ENCODE data around the gene AKT1S1.
A peak's percentile ranks its signal among the peaks of the same experiment; 100 is the strongest.

The AKT1S1 gene

DNA sequence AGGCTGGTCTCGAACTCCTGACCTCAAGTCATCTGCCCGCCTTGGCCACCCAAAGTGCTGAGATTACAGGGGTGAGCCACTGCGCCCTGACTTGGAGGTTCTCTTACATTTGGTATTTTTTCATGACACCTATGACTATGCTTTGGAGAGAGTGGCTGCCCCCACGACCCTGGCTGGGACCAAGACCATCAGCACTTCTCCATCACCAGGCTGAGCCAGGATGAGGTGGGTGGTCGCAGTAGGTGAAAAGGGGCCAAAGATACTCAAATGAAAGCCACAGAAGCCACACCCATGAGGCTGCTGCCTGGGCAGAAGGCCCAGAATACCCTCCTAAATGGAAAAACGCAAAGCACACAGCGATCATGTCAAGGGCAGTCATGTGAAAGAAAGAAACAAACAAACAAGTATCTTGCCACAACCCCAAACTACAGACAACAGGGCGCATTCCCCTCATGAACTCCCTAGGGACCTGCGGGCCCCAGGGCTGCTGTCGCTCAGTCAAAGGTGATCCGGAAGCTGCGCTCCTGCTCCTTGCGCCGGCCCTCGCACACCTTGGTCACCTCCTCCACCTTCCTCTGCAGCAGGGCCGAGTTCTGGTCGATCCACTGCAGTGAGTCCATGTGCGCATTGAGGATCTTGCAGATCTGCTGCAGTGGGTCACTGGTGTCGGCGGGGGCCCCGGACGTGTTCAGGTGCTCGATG, 30.7 kb upstream of the AKT1S1 start:
- DNase-seq (ENCODE audit: low read depth in 1 of 2, low spot score in 1 of 2) = no peak

GRCh38 chr19:49906879-49907564, 29.9 kb upstream of the AKT1S1 start:
- no peak for DNase-seq (ENCODE audit: low read depth in 1 of 2, low spot score in 1 of 2)

- DNase-seq (ENCODE audit: low read depth in 1 of 2, low spot score in 1 of 2) = no peak
These were observed 27.0 kb upstream of the AKT1S1 start for GRCh38 chr19:49904136-49904535.

- peak in 1 of 2 donors; percentile 40 for DNase-seq (ENCODE audit: low read depth in 1 of 2, low spot score in 1 of 2)
These were observed 19.9 kb upstream of the AKT1S1 start, which contains the start of gene IL4I1 for GRCh38 chr19:49896863-49897621. Gene IL4I1, minus strand, starts transcription at chr19:49896887. Its CDS starts 727 bp downstream, at chr19:49896160.

DNA sequence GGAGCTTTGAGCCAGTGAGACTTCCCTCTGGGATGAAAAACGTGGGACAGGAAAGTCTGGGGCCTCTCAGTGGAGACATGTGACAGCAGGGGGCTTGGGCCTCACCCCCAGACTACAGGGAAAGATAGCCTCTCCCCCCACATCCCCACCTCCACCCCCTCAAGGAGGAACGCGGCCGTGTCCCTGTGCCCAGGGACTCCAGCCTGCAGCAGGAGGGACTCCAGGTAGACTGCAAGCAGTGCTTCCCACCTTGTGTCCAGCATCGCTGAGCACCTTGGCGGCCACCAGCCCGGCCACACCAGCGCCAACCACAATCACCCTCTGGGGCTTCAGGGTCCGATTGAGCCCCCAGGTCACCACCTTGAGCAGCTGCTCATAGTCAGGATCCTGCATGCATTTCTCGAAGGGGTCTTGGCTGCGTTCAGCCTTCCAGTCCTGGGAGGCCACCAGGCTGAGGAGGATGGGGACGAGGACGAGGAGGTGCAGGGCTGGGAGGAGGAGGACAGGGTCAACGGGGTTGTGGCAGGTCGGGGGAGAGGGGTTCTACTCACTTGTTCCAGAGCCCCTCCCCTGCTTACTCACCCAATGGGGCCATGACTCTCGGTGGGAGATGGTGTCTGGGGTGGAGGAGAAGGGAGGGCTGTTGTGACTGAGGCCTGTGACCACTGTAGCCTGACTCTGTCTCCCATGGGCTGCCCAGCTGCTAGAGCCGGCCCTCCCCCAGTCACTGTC, 18.6 kb upstream of the AKT1S1 start:
- DNase-seq (ENCODE audit: low read depth in 1 of 2, low spot score in 1 of 2) = no peak

DNA sequence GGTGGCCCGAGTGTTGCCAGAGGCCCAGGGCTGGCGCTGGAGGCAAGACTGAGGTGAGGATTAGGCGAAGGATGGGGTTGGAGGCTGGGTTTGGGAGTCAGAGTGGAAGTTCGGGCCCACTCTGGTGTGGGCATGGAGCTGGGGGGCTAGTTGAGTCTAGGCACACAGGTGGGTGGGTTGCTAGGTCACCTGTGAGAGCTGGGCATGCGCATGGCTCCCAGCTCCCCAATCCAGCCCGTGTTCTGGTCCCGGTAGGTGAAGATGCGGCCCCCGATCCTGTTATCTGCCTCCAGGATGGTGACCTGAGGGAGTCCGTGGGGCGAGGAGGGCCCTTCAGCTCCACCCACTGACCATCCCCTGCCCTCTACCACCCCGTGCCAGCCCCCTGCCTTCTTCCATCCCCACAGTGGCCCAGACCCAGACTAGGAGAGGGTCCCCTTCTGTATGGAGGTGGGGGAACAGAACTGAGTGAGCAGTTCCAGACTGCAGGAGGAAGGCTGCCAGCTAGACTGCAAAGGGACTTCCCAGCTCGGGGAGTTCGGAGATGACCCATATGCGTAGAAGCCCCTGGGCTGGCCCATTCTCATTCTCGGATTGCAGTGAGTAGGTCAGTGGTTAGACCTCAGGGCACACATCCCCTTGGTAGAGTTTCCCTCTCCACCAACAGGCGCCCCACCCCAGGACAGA, 17.9 kb upstream of the AKT1S1 start:
- no peak for DNase-seq (ENCODE audit: low read depth in 1 of 2, low spot score in 1 of 2)

DNA sequence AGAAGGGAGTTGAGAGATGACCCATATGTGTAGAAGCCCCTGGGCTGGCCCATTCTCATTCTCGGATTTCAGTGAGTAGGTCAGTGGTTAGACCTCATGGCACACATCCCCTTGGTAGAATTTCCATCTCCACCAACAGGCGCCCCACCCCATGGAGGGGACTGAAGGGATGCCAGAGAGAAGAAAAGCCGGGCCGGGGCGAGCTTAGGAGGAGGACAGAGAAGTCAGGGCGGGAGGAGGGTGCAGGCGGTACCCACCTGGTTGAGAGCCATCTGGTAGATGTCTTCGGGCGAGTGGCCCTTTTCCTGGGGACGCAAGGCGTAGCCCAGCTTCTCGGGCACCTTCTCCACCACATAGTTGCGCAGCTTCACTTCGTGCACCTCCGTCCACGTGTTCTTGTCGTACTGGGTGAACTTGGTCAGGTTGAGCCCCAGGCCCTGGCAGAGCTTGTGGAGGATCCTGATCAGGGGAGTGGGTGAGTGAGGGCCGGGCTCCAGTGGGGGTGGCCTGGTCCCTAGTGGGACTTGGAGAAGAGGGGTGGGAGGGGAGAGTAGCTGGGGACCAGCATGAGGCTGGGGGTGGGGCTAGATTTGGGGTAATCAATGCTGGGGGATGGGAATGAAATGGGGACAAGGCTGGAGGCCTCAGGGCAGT, 17.0 kb upstream of the AKT1S1 start:
- no peak for DNase-seq (ENCODE audit: low read depth in 1 of 2, low spot score in 1 of 2)

GRCh38 chr19:49892716-49893115, 15.6 kb upstream of the AKT1S1 start:
- DNase-seq (ENCODE audit: low read depth in 1 of 2, low spot score in 1 of 2) = no peak

GRCh38 chr19:49891393-49891792, 14.2 kb upstream of the AKT1S1 start:
- no peak for DNase-seq (ENCODE audit: low read depth in 1 of 2, low spot score in 1 of 2)

GRCh38 chr19:49890349-49891311, 13.5 kb upstream of the AKT1S1 start:
- DNase-seq (ENCODE audit: low read depth in 1 of 2, low spot score in 1 of 2) = peak; percentile 40 to 54

- DNase-seq (ENCODE audit: low read depth in 1 of 2, low spot score in 1 of 2) = peak; percentile 45 to 65
These were observed 12.7 kb upstream of the AKT1S1 start for GRCh38 chr19:49889687-49890348.

DNA sequence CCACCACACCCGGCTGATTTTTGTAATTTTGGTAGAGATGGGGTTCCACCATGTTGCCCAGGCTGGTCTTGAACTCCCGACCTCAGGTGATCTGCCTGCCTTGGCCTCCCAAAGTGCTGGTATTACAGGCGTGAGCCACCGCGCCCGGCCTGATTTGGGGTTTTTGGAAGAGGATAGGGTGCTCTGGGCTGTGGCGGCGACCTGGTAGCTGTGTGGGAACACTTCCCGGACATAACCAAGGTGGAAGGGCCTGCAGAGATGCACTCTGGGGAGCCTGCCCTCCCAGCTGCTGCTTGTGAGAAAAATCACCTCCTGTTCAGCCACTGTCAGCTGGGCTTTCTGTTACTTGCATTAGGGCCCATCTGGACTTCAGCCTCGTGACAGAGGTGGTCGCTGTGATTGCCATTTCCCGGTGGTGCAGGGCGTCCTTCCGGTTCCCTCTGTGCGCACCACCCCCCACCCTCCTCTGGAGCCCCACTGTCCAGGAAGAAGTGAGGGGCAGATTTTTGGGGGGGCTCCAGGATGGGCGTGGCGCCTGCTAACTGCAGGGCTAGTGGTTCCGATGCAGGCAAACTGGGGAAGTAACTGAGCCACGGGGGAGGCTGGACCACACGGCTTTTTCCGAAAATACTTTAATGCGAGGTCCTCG, 12.0 kb upstream of the AKT1S1 start:
- DNase-seq (ENCODE audit: low read depth in 1 of 2, low spot score in 1 of 2) = no peak

- DNase-seq (ENCODE audit: low read depth in 1 of 2, low spot score in 1 of 2) = no peak
These were observed 11.3 kb upstream of the AKT1S1 start for GRCh38 chr19:49888510-49888824.

DNA sequence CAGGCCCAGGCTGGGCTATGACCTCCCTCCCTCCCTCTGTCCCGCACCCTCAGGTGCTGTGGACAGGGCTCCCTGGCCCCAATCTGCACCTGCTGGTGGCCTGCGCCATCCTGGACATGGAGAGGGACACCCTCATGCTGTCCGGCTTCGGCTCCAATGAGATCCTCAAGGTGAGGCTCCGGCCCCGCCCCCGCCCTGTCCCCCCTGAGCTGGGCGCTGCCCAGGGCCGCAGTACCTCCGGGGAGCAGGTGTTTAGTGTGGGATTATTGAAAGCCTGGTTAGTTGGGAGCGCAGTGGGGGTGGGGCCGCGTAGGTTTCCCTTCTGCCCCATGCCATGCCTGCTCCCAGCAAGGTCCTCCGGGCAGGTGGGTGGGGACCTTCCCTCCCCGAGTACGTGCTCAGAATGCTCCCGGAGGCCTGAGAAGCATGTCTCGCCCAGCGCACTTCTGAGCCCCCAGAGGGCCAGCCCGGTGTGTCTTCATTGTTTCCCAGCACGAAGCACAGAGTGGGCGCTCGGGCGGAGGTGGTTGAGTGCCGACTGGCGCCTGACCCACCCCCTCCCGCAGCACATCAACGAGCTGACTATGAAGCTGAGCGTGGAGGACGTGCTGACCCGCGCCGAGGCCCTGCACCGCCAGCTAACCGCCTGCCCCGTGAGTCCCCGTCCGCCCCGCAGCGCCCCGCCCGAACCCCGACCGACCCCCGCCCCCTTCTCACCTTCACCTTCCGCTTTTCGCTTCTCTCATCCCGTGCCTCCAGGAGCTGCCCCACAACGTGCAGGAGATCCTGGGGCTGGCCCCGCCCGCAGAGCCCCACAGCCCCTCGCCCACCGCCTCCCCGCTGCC, 10.7 kb upstream of the AKT1S1 start:
- DNase-seq (ENCODE audit: low read depth in 1 of 2, low spot score in 1 of 2) = no peak

GRCh38 chr19:49887037-49887664, 10.0 kb upstream of the AKT1S1 start:
- no peak for DNase-seq (ENCODE audit: low read depth in 1 of 2, low spot score in 1 of 2)

- DNase-seq (ENCODE audit: low read depth in 1 of 2, low spot score in 1 of 2) = no peak
These were observed 7.6 kb upstream of the AKT1S1 start for GRCh38 chr19:49884760-49885159.

DNA sequence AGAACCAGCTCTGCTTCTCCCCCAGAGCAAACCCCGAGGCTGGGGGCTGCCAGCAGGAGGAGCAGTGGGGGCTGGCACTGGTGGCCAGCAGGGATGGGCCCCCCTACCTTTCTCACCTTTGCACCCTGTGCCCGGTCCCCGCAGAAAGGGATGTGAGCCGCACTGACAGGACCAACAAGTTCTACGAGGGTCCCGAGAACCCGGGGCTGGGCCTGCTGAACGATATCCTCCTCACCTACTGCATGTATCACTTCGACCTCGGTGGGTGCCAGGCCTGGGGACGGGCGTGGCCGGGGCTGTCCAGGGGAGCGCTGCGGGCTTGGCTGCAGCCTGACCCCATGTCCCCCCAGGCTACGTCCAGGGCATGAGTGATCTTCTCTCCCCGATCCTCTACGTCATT, 7.0 kb upstream of the AKT1S1 start:
- DNase-seq (ENCODE audit: low read depth in 1 of 2, low spot score in 1 of 2) = no peak

Data from activated T-helper 1 cell treated with anti-CD3 and anti-CD28 coated beads, Interleukin-2, amount 50 U/mL, for 16 hours (primary cell).